Measurements from ENCODE around the gene RPP25L. TPM values are rescaled to one million over a fixed set of nuclear protein-coding genes. Genes with fewer than 3 reads are reported as not detected.

The RPP25L gene
- total and polyA plus RNA-seq, 10 of the 15 experiments (the other 5 are each of a cell fraction or from before 2014, with no cell fraction given), result 7.7 to 30.2 (median 16.8) TPM

GRCh38 chr9:34633851-34634550 lies 22.1 kb upstream of the RPP25L start:
- ChIA-PET CTCF (interaction anchor here (0.5 to 8.3 kb wide), 33 partner anchors 9 to 855 kb away, joined by 3 to 118 read pairs (median 4); partner anchors contain the start of genes DCTN3, GALT and RPP25L), SMC1A (ENCODE audit: uncharacterized antibody, unreplicated experiment) (interaction anchor here (0.7 to 2.6 kb wide), 15 partner anchors 8 to 257 kb away, joined by 3 to 13 read pairs (median 4); partner anchors contain the start of genes DCTN3, GALT, MYORG and RPP25L), RAD21 (ENCODE audit: unreplicated experiment) (interaction anchor here (0.5 to 1.6 kb wide), 12 partner anchors 8 to 1020 kb away, joined by 3 to 8 read pairs (median 3); partner anchors contain the start of genes DCTN3 and GALT), POLR2A (interaction anchor here (1.1 kb wide), 1 partner anchor 14 kb away, joined by 4 read pairs; no protein-coding TSS in a partner anchor)
- intact Hi-C loops (cut with micrococcal nuclease; ENCODE audit: unreplicated experiment), result loop anchor here (1.0 kb wide), 1 partner anchor 22 kb away; the partner anchor contains the start of gene RPP25L
- BruUV-seq (replicated peaks), result no TSS peak
- Histone ChIP-seq H3K9me3 (replicated peaks; ENCODE audit: control insufficient read depth, insufficient read depth, low read length) (no peaks in the 10 kb centered on the region), H2AFZ (ENCODE audit: control insufficient read depth, low read depth, low read length) (no peak overlapping the region), H3K9ac (ENCODE audit: control insufficient read depth, insufficient read depth, low read length) (no peak overlapping the region), H3K27me3 (replicated peaks in 1 of 2; ENCODE audit: control insufficient read depth in 2 of 2, insufficient read depth in 2 of 2, low read length in 1 of 2) (peaks cover 6 to 8% of the 10 kb centered on the region in 2 experiments; a peak in 3 of 4 replicates), H3K79me2 (ENCODE audit: control insufficient read depth, insufficient read depth, low read length) (peaks cover 15% of the 10 kb centered on the region), H3K36me3 (ENCODE audit: control insufficient read depth in 2 of 2, insufficient read depth in 2 of 2, low read length in 1 of 2) (peaks cover 2 to 6% of the 10 kb centered on the region in 2 experiments; a peak in 3 of 4 replicates), H4K20me1 (ENCODE audit: control insufficient read depth, insufficient read depth) (no peaks in the 10 kb centered on the region; the same call in none of the 2 replicates), H3K4me3 (no peak overlapping the region), H3K4me2 (ENCODE audit: control insufficient read depth, insufficient read depth) (no peak overlapping the region), H3K27ac (ENCODE audit: control insufficient read depth, insufficient read depth) (no peak overlapping the region), H3K4me1 (ENCODE audit: control insufficient read depth, insufficient read depth, low read length) (peaks cover 4% of the 10 kb centered on the region)
- ATAC-seq (peak; percentile 51), DNase-seq (ENCODE audit: low read depth, low spot score) (no peak), FAIRE-seq (peak; percentile 76)
- in situ Hi-C loops (cut with MboI), result no loop called here
- 0% methylated on average over 3 of the region's 3 CpGs for WGBS (ENCODE audit: insufficient coverage, insufficient replicate concordance, low lambda C conversion rate, missing lambda C conversion rate)
- TF ChIP-seq RFX5 (IDR thresholded peaks at IDR 0.05; ENCODE audit: low read depth, low read length) (no peak), HDAC2 (IDR thresholded peaks at IDR 0.05) (no peak), ZNF384 (IDR thresholded peaks at IDR 0.05; ENCODE audit: borderline replicate concordance, low read depth, low read length) (peak; percentile 48; the same call in 1 of the 2 replicates), CHD2 (IDR thresholded peaks at IDR 0.05; ENCODE audit: borderline replicate concordance, low read depth, low read length) (no peak), YBX1 (IDR thresholded peaks at IDR 0.05) (no peak), NFIC (IDR thresholded peaks at IDR 0.05; ENCODE audit: low read depth, low read length) (no peak), MLLT1 (IDR thresholded peaks at IDR 0.05) (no peak), EP300 (IDR thresholded peaks at IDR 0.05; ENCODE audit: borderline replicate concordance in 1 of 2, control insufficient read depth in 1 of 2, low read depth in 2 of 2, low read length in 2 of 2) (no peak), TCF3 (IDR thresholded peaks at IDR 0.05; ENCODE audit: borderline replicate concordance, insufficient read depth, low read depth, low read length) (no peak), RUNX3 (IDR thresholded peaks at IDR 0.05; ENCODE audit: low read length) (peak; percentile 60), ZNF207 (IDR thresholded peaks at IDR 0.05; ENCODE audit: borderline replicate concordance) (no peak), BACH1 (IDR thresholded peaks at IDR 0.05; ENCODE audit: borderline replicate concordance) (no peak)
- TF ChIP-seq, protein P1, sequence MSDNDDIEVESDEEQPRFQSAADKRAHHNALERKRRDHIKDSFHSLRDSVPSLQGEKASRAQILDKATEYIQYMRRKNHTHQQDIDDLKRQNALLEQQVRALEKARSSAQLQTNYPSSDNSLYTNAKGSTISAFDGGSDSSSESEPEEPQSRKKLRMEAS (IDR thresholded peaks at IDR 0.05; ENCODE audit: low read depth, low read length), result no peak
- TF ChIP-seq, protein P2, sequence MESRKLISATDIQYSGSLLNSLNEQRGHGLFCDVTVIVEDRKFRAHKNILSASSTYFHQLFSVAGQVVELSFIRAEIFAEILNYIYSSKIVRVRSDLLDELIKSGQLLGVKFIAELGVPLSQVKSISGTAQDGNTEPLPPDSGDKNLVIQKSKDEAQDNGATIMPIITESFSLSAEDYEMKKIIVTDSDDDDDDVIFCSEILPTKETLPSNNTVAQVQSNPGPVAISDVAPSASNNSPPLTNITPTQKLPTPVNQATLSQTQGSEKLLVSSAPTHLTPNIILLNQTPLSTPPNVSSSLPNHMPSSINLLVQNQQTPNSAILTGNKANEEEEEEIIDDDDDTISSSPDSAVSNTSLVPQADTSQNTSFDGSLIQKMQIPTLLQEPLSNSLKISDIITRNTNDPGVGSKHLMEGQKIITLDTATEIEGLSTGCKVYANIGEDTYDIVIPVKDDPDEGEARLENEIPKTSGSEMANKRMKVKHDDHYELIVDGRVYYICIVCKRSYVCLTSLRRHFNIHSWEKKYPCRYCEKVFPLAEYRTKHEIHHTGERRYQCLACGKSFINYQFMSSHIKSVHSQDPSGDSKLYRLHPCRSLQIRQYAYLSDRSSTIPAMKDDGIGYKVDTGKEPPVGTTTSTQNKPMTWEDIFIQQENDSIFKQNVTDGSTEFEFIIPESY (IDR thresholded peaks at IDR 0.05), result no peak
- TF ChIP-seq, protein P3, sequence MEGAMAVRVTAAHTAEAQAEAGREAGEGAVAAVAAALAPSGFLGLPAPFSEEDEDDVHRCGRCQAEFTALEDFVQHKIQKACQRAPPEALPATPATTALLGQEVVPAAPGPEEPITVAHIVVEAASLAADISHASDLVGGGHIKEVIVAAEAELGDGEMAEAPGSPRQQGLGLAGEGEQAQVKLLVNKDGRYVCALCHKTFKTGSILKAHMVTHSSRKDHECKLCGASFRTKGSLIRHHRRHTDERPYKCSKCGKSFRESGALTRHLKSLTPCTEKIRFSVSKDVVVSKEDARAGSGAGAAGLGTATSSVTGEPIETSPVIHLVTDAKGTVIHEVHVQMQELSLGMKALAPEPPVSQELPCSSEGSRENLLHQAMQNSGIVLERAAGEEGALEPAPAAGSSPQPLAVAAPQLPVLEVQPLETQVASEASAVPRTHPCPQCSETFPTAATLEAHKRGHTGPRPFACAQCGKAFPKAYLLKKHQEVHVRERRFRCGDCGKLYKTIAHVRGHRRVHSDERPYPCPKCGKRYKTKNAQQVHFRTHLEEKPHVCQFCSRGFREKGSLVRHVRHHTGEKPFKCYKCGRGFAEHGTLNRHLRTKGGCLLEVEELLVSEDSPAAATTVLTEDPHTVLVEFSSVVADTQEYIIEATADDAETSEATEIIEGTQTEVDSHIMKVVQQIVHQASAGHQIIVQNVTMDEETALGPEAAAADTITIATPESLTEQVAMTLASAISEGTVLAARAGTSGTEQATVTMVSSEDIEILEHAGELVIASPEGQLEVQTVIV (IDR thresholded peaks at IDR 0.05; ENCODE audit: borderline replicate concordance, partially characterized antibody), result no peak

All from GM12878 (cell line).